SW 1271 (cell line): ENCODE measurements around the gene PPT2.
"Not testable (repeated sequence)": the region's sequence is repeated elsewhere in the genome, so short reads cannot be mapped to it uniquely, and the experiment has no call there.

Source experiments
- DNase-seq, 2 experiments: peaks; one replicate each; lab custom pipeline; 2025; lab: John Stamatoyannopoulos, UW

Gene PPT2

GRCh38 chr6:32127717-32128592, 26.0 kb upstream of the PPT2 start, which contains the start of gene ATF6B:
Gene ATF6B (minus strand): TSS chr6:32128246. CDS start chr6:32128207, 39 bp downstream.
- DNase-seq, result peak; percentile 99 to 100

GRCh38 chr6:32128751-32129296, 25.1 kb upstream of the PPT2 start:
- no peak for DNase-seq

GRCh38 chr6:32129297-32130088, 24.4 kb upstream of the PPT2 start:
- DNase-seq, result peak in 1 of 2 experiments; percentile 66

DNA sequence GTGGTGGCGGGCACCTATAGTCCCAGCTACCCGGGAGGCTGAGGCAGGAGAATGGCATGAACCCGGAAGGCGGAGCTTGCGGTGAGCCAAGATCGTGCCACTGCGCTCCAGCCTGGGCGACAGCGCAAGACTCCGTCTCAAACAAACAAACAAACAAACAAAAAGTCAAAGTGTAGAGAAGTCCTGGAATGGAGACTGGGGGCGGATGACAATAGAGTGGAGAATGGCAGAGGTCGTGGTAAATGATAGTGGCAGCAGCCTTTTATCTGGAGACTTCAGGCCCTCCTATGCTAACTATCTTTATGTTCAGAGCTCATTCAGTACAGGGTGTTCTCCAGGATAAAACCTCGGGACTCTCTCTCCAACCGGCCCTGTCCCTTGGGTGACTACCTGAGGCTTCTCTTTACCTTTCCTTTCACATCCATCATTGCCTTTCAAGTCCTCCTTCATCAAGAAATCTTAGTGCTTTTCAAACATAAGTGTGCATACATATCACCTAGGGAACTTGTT, 22.4 kb upstream of the PPT2 start:
- no peak for DNase-seq

GRCh38 chr6:32132110-32132509, 21.8 kb upstream of the PPT2 start:
- no peak for DNase-seq

GRCh38 chr6:32133786-32134185, 20.2 kb upstream of the PPT2 start:
- no peak for DNase-seq

- DNase-seq, result no peak
These were observed 16.5 kb upstream of the PPT2 start for GRCh38 chr6:32137454-32137853.

DNA sequence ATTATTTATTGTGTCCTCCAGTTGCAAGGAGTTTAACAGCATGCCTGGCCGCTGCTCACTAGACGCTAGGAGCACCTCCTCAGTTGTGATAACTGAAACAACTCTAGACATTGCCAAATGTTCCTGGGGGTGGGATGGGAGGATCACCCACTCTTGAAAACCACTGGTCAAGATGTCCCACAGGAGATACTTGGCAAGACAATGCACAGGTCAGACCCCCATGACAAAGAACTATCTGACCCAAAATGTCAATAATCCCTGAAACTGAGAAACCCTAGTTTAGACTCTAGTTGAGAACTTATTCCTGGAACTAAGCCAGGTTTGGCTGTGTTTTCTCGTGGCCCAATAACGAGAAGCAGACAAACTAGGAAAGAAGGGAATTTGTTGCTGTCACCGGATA, 14.4 kb upstream of the PPT2 start:
- no peak for DNase-seq

- DNase-seq, result no peak
These were observed 13.4 kb upstream of the PPT2 start for GRCh38 chr6:32140420-32141046.

- not testable (repeated sequence) for DNase-seq
These were observed 9.7 kb upstream of the PPT2 start for GRCh38 chr6:32144238-32144637.

- no peak for DNase-seq
These were observed 7.7 kb upstream of the PPT2 start for GRCh38 chr6:32146287-32146686.

DNA sequence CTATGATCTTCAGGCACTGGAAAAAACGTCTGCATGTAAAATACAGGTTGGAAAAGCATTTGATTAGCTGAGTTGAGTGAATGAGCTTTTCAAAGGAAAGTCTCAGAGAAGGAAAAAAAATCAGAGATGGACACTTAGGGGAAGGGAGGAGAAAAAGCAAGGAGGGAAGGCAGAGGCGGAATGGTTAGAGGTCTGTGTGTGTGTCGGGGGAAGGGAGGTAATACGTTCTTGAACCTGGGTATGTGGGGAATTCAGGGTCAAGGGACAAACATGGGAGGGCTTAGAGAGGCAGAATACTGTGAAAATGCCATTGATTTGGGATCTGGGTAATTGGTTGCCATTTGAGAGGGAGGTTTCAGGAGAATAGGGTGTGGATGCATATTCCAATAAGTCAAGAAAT, 7.3 kb upstream of the PPT2 start:
- no peak for DNase-seq

GRCh38 chr6:32147401-32148132, 6.4 kb upstream of the PPT2 start:
- DNase-seq, result no peak

DNA sequence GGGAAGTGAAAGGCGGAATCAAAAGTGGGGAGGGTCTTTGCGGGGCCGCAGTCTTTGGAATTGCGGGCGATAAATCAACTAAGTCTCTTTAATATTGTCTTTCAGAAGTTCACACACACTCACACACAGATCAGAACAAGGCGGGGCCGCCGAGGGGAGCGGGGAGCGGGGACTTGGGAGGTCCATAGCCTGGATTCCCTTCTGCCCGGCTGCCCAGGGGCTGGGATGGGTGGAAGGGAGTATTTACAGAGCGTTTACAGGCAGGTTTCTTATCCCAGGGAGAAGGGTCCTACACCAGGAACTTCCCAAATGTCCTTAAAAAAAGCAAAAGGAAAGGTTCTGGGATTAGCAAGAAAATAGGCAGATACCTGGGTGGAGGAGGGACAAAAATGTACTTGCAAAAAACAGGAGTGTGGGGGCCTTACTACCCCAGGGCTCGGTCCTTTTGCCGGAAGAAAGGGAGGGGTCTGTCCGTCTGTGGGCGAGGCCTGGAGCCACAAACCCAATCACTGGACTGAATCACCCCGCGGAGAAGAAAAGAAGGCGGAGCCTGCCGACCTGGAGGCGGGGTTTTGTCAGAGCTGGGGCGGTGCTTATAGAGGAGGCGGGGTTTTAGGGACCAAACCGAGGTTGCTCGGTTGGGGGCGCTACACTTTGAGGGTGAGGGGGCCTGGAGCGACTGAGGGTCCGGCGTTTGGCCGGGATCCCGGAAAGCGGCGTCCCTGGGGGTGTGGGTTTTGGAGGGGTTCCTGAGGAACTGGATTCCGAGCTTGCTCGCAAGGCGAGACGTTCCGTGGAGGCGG, 5.5 kb upstream of the PPT2 start:
- DNase-seq, result no peak

DNA sequence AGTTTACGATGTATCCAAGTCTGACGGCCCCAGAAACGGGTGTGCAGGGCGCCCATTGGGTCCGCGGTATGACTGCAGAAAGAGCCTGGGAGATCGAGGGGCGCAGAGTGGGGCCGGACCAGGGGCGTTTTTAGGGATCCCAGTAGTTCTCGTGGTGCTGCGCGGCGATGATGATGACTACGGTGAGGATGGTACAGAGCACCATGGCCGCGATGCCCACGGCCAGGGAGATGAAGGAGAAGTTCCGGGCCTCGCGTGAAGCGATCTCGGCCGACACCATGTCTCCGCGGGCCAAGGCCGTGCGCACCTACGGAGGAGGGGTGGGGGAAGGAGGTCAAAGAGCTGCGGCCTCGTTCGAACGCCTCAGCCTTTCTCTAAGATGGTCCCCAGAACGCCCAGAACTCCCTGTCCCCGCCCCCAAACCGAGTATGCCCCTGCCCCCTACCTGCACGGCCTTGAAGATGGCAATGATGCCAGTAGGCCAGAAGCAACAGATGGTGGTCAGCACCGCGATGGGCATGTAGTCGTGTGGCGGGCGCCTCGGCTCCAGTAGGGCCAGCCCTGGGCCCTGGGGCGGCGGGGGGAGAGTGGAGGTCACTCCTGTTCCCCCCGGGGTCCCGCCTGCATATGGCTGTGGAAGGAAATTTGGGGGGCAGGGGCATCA, 4.7 kb upstream of the PPT2 start:
- no peak for DNase-seq

GRCh38 chr6:32149932-32150870, 3.7 kb upstream of the PPT2 start:
- no peak for DNase-seq

DNA sequence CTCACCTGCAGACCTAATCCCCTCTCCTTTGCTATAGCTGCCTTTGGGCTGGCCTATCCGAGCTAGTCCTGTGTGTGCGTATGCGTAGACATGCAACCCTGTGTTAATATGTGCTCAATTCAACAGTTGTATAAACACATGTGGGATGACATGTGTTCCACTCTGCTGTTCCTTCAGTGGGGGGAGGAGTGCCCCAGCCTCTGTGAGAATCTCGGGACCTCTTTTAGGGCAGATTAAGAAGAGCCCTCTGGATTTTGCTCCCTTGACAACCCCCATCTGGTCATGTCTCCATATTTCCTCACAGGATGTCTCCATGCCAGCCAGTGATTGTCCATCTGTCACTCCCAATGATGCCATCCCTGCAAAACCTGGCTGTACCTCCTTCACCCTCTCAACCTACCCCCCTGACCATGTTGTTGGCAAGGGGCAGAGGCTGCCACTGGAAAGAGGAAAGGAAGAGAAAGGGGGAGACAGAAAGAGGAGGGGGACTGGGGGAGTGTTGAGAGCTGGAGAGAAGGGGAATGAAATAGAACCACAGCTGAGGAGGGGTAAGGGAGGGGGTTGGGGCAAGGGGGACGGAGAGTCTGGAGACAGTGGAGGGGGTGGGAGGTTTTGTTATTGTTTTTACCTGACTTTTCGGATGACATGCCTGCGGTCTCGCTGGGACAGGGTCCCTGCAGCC, 2.6 kb upstream of the PPT2 start:
- no peak for DNase-seq
